Mesendoderm (in vitro differentiated cells): ENCODE measurements around the gene SH3RF1.
A peak's percentile ranks its signal among the peaks of the same experiment; 100 is the strongest.

ENCODE experiments used
- DNase-seq: peaks from one replicate; pipeline ENCODE4 v3.0.0; 2013
- H2AK5ac ChIP-seq: 2 replicates; pipeline ENCODE4 v1.6.1; 2013; ENCODE audit warnings: low read length, inconsistent platforms
- H2BK120ac ChIP-seq: 2 replicates; pipeline ENCODE4 v1.6.1; 2013; ENCODE audit warnings: low read depth, mild to moderate bottlenecking, low read length, moderate library complexity, mixed read lengths
- H2BK15ac ChIP-seq: replicated peaks from 2 replicates; pipeline ENCODE4 v1.6.1; 2013; ENCODE audit warnings: low read depth, mild to moderate bottlenecking, moderate library complexity
- H2BK5ac ChIP-seq: 2 replicates; pipeline ENCODE4 v1.6.1; 2013; ENCODE audit warnings: low read length, inconsistent platforms
- H3K18ac ChIP-seq: 2 replicates; pipeline ENCODE4 v1.6.1; 2013; ENCODE audit warnings: mild to moderate bottlenecking, low read length, mixed read lengths
- H3K23ac ChIP-seq: one replicate; pipeline ENCODE4 v1.6.1; 2013; ENCODE audit warnings: low read length
- H3K27ac ChIP-seq: 2 replicates; pipeline ENCODE4 v1.5.1; 2013; ENCODE audit warnings: low read depth, mild to moderate bottlenecking, inconsistent platforms, low read length, moderate library complexity
- H3K27me3 ChIP-seq: 2 replicates; pipeline ENCODE4 v1.6.1; 2013; ENCODE audit warnings: low read length, control low read depth, mild to moderate bottlenecking, inconsistent platforms; ENCODE audit not compliant: insufficient read depth, poor library complexity
- H3K36me3 ChIP-seq: 2 replicates; pipeline ENCODE4 v1.6.1; 2013; ENCODE audit warnings: low read length, inconsistent platforms; ENCODE audit not compliant: control insufficient read depth, insufficient read depth
- H3K4ac ChIP-seq: one replicate; pipeline ENCODE4 v1.6.1; 2013; ENCODE audit warnings: low read depth, mild to moderate bottlenecking, low read length, moderate library complexity
- H3K4me1 ChIP-seq: 2 replicates; pipeline ENCODE4 v1.6.1; 2013; ENCODE audit warnings: low read depth, low read length, inconsistent platforms; ENCODE audit not compliant: control insufficient read depth
- H3K4me2 ChIP-seq: 2 replicates; pipeline ENCODE4 v1.6.1; 2013; ENCODE audit warnings: low read length
- H3K4me3 ChIP-seq: 2 replicates; pipeline ENCODE4 v1.5.1; 2013; ENCODE audit warnings: mild to moderate bottlenecking, low read length
- H3K56ac ChIP-seq: one replicate; pipeline ENCODE4 v1.6.1; 2013; ENCODE audit warnings: low read length
- H3K79me1 ChIP-seq: 2 replicates; pipeline ENCODE4 v1.6.1; 2013; ENCODE audit warnings: low read length, inconsistent platforms
- H3K79me2 ChIP-seq: 2 replicates; pipeline ENCODE4 v1.6.1; 2013; ENCODE audit warnings: mild to moderate bottlenecking, low read length; ENCODE audit not compliant: control insufficient read depth, insufficient read depth
- H3K9ac ChIP-seq: 2 replicates; pipeline ENCODE4 v1.6.1; 2013; ENCODE audit warnings: low read length, inconsistent platforms
- H4K5ac ChIP-seq: one replicate; pipeline ENCODE4 v1.6.1; 2013; ENCODE audit warnings: low read length
- H4K8ac ChIP-seq: one replicate; pipeline ENCODE4 v1.6.1; 2013; ENCODE audit warnings: low read depth, mild to moderate bottlenecking, control low read depth, low read length, moderate library complexity
- WGBS: extraction: QIAGEN DNeasy Blood & Tissue Kit; methylation state at CpG from one replicate; pipeline ENCODE4 v1.1.7; 2013; ENCODE audit warnings: low lambda C conversion rate, missing lambda C conversion rate; ENCODE audit not compliant: insufficient coverage; ENCODE audit errors: extremely low coverage; 5-methylcytosine and 5-hydroxymethylcytosine counted together

The SH3RF1 gene

DNA sequence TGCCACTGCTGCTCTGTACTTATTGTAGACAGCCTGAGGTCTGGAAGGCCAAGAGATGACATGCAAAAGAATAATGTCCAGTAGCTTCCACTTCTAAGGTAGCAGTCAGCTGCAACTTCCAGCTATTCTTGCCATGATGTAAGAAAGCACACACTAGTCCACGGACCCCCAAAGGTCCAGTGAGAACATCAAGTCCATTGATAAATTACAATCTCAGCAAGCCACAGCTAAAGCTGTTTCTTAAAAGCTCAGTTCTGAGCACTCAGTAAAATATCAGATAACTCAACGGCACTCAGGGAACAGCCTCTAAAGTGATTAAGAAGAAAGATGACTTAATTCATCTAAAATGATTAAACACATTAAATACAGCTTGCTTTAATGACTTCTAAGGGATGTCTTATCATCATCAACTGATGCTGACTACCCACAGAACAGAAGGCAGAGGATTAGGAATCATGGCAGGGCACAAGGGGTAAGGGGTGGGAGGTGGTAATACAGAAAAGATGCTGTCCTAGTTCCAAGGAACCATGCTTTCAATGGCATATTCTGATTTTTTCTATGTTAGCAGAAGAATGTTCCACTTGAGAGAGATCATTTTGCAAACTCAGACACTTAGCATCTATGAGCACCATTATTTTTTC is 161.6 kb downstream of the SH3RF1 start:
- H3K27ac ChIP-seq, result no peak overlapping the region
- no peak overlapping the region for H4K5ac ChIP-seq
- no peaks in the 10 kb centered on the region for H3K79me2 ChIP-seq
- H2BK5ac ChIP-seq, result no peak overlapping the region
- H2BK15ac ChIP-seq, result no peak overlapping the region
- H3K36me3 ChIP-seq, result no peaks in the 10 kb centered on the region
- no peak for DNase-seq
- no peak overlapping the region for H3K4ac ChIP-seq
- no peaks in the 10 kb centered on the region for H3K79me1 ChIP-seq
- no peak overlapping the region for H4K8ac ChIP-seq
- no peak overlapping the region for H3K18ac ChIP-seq
- H3K27me3 ChIP-seq, result no peaks in the 10 kb centered on the region
- H3K4me2 ChIP-seq, result no peak overlapping the region
- no peak overlapping the region for H3K4me3 ChIP-seq
- H3K56ac ChIP-seq, result no peak overlapping the region
- H3K4me1 ChIP-seq, result no peaks in the 10 kb centered on the region
- no CpG with 5 or more reads among the region's 2 CpGs for WGBS
- no peak overlapping the region for H3K23ac ChIP-seq
- H2BK120ac ChIP-seq, result no peak overlapping the region
- no peak overlapping the region for H3K9ac ChIP-seq
- no peak overlapping the region for H2AK5ac ChIP-seq

DNA sequence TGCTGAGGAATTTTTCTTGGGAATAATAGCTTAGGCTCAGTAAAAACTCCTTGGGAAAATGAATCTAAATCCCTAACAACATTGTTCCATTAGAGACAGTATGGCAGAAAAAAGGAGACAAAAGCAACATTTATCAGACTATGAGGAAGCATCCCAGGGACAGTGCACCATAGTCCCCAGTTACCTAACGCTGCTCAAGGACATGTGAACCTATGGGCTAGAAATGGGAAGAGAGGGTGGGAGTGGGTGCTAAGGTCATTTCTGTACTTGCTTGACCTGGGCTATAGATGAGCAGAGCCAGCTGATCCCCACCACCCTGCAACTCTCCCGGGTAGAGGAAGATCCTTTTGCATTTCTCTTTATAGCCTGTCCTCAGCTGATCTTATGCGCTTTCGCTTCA is 162.5 kb downstream of the SH3RF1 start:
- H3K4ac ChIP-seq, result no peak overlapping the region
- H3K27ac ChIP-seq, result no peak overlapping the region
- no peak overlapping the region for H2BK5ac ChIP-seq
- H3K23ac ChIP-seq, result no peak overlapping the region
- H3K79me2 ChIP-seq, result no peaks in the 10 kb centered on the region
- WGBS, result no CpG with 5 or more reads among the region's 4 CpGs
- no peak overlapping the region for H2BK120ac ChIP-seq
- H3K9ac ChIP-seq, result no peak overlapping the region
- no peak overlapping the region for H2AK5ac ChIP-seq
- no peak overlapping the region for H3K4me3 ChIP-seq
- no peak overlapping the region for H3K18ac ChIP-seq
- no peak overlapping the region for H4K5ac ChIP-seq
- H3K36me3 ChIP-seq, result no peaks in the 10 kb centered on the region
- no peak overlapping the region for H3K4me2 ChIP-seq
- no peak for DNase-seq
- H3K56ac ChIP-seq, result no peak overlapping the region
- no peaks in the 10 kb centered on the region for H3K4me1 ChIP-seq
- no peaks in the 10 kb centered on the region for H3K79me1 ChIP-seq
- H2BK15ac ChIP-seq, result no peak overlapping the region
- H4K8ac ChIP-seq, result no peak overlapping the region
- H3K27me3 ChIP-seq, result no peaks in the 10 kb centered on the region

DNA sequence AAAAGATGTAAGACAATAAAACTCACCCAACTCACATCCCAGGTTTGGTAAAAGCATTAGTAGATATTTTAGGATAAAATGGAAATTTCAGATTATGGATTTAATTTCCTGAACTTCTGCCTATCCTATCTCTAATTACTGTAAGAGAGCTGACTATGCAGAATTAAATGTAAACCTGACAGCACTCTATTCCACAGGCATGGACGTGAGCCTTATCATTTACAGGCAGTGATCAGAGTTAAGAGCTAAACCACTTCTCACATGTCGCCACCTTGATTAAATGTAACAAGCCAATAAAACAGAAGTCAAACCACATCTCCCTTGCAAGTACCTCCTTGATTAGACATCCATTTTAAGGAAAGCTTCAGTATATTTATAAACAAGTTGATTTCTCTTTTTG is 163.2 kb downstream of the SH3RF1 start:
- no peaks in the 10 kb centered on the region for H3K36me3 ChIP-seq
- H3K4me1 ChIP-seq, result no peaks in the 10 kb centered on the region
- DNase-seq, result no peak
- H3K79me1 ChIP-seq, result no peaks in the 10 kb centered on the region
- H4K8ac ChIP-seq, result no peak overlapping the region
- no peak overlapping the region for H3K9ac ChIP-seq
- H3K79me2 ChIP-seq, result no peaks in the 10 kb centered on the region
- no peak overlapping the region for H4K5ac ChIP-seq
- H3K27ac ChIP-seq, result no peak overlapping the region
- H3K56ac ChIP-seq, result no peak overlapping the region
- H3K4me2 ChIP-seq, result no peak overlapping the region
- H3K18ac ChIP-seq, result no peak overlapping the region
- H2BK120ac ChIP-seq, result no peak overlapping the region
- no CpG with 5 or more reads among the region's 2 CpGs for WGBS
- H3K23ac ChIP-seq, result no peak overlapping the region
- H2AK5ac ChIP-seq, result no peak overlapping the region
- H2BK15ac ChIP-seq, result no peak overlapping the region
- H3K27me3 ChIP-seq, result no peaks in the 10 kb centered on the region
- H3K4me3 ChIP-seq, result no peak overlapping the region
- H2BK5ac ChIP-seq, result no peak overlapping the region
- H3K4ac ChIP-seq, result no peak overlapping the region

DNA sequence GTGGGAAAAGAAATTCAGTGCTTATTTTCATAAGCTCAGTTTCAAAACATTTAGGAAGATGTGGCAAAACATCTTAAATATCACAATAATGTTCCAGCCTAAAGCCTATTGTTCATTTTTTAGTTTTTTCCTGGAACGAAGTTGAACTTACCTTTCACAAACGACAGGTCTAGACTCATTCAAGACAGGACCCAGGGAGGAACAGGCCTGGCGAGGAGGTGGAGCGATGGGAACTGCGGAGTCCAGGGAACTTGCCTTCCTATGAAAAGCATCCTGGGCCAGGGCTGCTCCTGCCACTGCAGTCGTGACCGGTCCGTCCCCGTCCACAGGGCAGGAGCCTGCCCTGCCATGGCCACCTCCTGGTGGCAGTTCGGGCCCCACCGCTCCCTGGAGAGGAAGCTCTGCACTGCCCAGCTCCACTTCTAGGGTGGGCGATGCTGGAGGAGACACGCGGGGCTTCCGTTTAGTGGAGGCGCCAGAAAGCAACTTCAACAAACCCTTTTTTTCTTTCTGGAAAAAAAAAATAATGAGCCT is 164.0 kb downstream of the SH3RF1 start:
- H3K4me1 ChIP-seq, result no peaks in the 10 kb centered on the region
- H4K8ac ChIP-seq, result no peak overlapping the region
- DNase-seq, result no peak
- H3K18ac ChIP-seq, result no peak overlapping the region
- no peak overlapping the region for H2BK5ac ChIP-seq
- H3K4ac ChIP-seq, result no peak overlapping the region
- H2BK120ac ChIP-seq, result no peak overlapping the region
- no peak overlapping the region for H3K4me2 ChIP-seq
- no peak overlapping the region for H3K4me3 ChIP-seq
- no peak overlapping the region for H2AK5ac ChIP-seq
- H3K27ac ChIP-seq, result no peak overlapping the region
- H4K5ac ChIP-seq, result no peak overlapping the region
- H3K9ac ChIP-seq, result no peak overlapping the region
- no peak overlapping the region for H3K23ac ChIP-seq
- no peak overlapping the region for H3K56ac ChIP-seq
- no peaks in the 10 kb centered on the region for H3K79me2 ChIP-seq
- no peaks in the 10 kb centered on the region for H3K79me1 ChIP-seq
- WGBS, result no CpG with 5 or more reads among the region's 16 CpGs
- no peaks in the 10 kb centered on the region for H3K27me3 ChIP-seq
- H3K36me3 ChIP-seq, result no peaks in the 10 kb centered on the region
- H2BK15ac ChIP-seq, result no peak overlapping the region

DNA sequence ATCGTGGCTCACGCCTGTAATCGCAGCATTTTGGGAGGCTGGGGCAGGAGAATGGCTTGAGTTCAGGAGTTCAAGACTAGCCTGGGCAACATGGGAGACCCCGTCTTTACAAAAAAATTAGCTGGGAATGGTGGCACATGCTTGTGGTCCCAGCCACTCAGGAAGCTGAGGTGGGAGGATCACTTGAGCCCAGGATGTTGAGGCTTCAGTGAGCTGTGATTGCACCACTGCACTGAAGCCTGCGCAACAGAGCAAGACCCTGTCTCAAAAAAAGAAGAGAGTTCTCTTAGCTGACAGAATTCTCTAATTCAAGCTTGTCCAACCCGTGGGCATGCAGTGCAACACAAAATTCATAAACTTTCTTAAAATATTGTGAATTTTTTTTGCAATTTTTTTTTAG is 165.1 kb downstream of the SH3RF1 start:
- Histone ChIP-seq H3K36me3 (no peaks in the 10 kb centered on the region), H2AK5ac (no peak overlapping the region), H3K27ac (no peak overlapping the region), H3K27me3 (no peaks in the 10 kb centered on the region), H2BK15ac (no peak overlapping the region), H2BK5ac (no peak overlapping the region), H3K23ac (no peak overlapping the region), H2BK120ac (no peak overlapping the region), H4K5ac (no peak overlapping the region), H3K79me1 (no peaks in the 10 kb centered on the region), H4K8ac (no peak overlapping the region), H3K4me3 (no peak overlapping the region), H3K18ac (no peak overlapping the region), H3K56ac (no peak overlapping the region), H3K4me2 (no peak overlapping the region), H3K79me2 (no peaks in the 10 kb centered on the region), H3K9ac (no peak overlapping the region), H3K4ac (no peak overlapping the region), H3K4me1 (peaks cover 3% of the 10 kb centered on the region)
- no CpG with 5 or more reads among the region's 6 CpGs for WGBS
- no peak for DNase-seq

DNA sequence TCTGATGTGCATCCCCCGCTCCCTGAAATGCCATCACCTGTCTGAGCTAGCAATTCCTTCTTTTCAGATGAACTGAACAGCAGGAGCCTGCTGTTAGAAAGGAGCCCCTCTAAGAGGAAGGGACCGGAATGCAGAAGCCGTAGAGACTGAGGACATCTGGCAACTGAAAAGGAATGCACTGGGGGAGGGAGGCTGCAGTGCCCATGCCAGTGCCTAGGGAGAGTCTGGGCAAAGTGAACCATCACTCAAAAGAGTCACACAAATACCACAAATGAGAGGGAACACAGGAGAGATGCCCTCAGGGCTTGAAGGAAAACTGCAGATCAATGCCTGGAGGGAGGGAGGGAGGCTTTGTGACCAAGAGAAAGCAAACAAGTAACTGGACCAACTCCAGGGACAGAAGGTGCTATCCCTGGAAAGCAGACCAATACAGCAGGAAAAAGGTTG is 166.8 kb downstream of the SH3RF1 start:
- Histone ChIP-seq H3K18ac (no peak overlapping the region), H3K56ac (no peak overlapping the region), H2BK5ac (no peak overlapping the region), H3K23ac (no peak overlapping the region), H3K9ac (no peak overlapping the region), H3K4me2 (no peak overlapping the region), H3K79me1 (no peaks in the 10 kb centered on the region), H3K4ac (no peak overlapping the region), H3K4me3 (no peak overlapping the region), H3K4me1 (peaks cover 3% of the 10 kb centered on the region), H2AK5ac (no peak overlapping the region), H4K5ac (no peak overlapping the region), H4K8ac (no peak overlapping the region), H2BK15ac (no peak overlapping the region), H3K36me3 (no peaks in the 10 kb centered on the region), H3K27me3 (no peaks in the 10 kb centered on the region), H3K79me2 (no peaks in the 10 kb centered on the region), H2BK120ac (no peak overlapping the region), H3K27ac (no peak overlapping the region)
- DNase-seq, result peak; percentile 60
- no CpG with 5 or more reads among the region's 3 CpGs for WGBS
